HG03135 (cell line): ENCODE results near the gene PICK1.

ENCODE experiments used
- ATAC-seq: cut with Tn5 transposase; IDR thresholded peaks from one replicate; pipeline ENCODE4 v1.9.1; 2021; ENCODE audit warnings: mild to moderate bottlenecking, moderate library complexity; ENCODE audit not compliant: unreplicated experiment

Gene PICK1

GRCh38 chr22:38056969-38057891 is at the start of gene PICK1:
Gene PICK1, plus strand, starts transcription at chr22:38057404. Its CDS starts 406 bp downstream, at chr22:38057810.
- no peak for ATAC-seq

- no peak for ATAC-seq
These were observed 48.0 kb upstream of the PICK1 start for GRCh38 chr22:38009000-38009806.

- no peak for ATAC-seq
These were observed 44.6 kb upstream of the PICK1 start for GRCh38 chr22:38012604-38013072.

- no peak for ATAC-seq
These were observed 43.1 kb upstream of the PICK1 start for GRCh38 chr22:38014083-38014482.

- no peak for ATAC-seq
These were observed 40.7 kb upstream of the PICK1 start for GRCh38 chr22:38016182-38017151.

- ATAC-seq = no peak
These were observed 39.8 kb upstream of the PICK1 start for GRCh38 chr22:38017272-38017920.

GRCh38 chr22:38017939-38018885 is 39.0 kb upstream of the PICK1 start:
- ATAC-seq = no peak

- ATAC-seq = no peak
These were observed 38.0 kb upstream of the PICK1 start for GRCh38 chr22:38018938-38019827.

- no peak for ATAC-seq
These were observed 36.0 kb upstream of the PICK1 start for GRCh38 chr22:38021206-38021605.

GRCh38 chr22:38023045-38023444 is 34.2 kb upstream of the PICK1 start:
- ATAC-seq = no peak

- ATAC-seq = no peak
These were observed 31.7 kb upstream of the PICK1 start for GRCh38 chr22:38025514-38025913.

GRCh38 chr22:38026130-38027111 is 30.8 kb upstream of the PICK1 start:
- no peak for ATAC-seq

GRCh38 chr22:38027487-38027886 is 29.7 kb upstream of the PICK1 start:
- no peak for ATAC-seq

GRCh38 chr22:38028344-38029130 is 28.7 kb upstream of the PICK1 start:
- ATAC-seq = no peak

- no peak for ATAC-seq
These were observed 27.8 kb upstream of the PICK1 start for GRCh38 chr22:38029370-38029769.

GRCh38 chr22:38029901-38030300 is 27.3 kb upstream of the PICK1 start:
- no peak for ATAC-seq
